ENCODE data around the gene UBE2N. TPM values are rescaled to one million over a fixed set of nuclear protein-coding genes. Genes with fewer than 3 reads are reported as not detected.
"Not testable (repeated sequence)": the region's sequence is repeated elsewhere in the genome, so short reads cannot be mapped to it uniquely, and the experiment has no call there.

UBE2N gene
- total RNA-seq, 1 experiment from 2014 or later, result 74.4 TPM

DNA sequence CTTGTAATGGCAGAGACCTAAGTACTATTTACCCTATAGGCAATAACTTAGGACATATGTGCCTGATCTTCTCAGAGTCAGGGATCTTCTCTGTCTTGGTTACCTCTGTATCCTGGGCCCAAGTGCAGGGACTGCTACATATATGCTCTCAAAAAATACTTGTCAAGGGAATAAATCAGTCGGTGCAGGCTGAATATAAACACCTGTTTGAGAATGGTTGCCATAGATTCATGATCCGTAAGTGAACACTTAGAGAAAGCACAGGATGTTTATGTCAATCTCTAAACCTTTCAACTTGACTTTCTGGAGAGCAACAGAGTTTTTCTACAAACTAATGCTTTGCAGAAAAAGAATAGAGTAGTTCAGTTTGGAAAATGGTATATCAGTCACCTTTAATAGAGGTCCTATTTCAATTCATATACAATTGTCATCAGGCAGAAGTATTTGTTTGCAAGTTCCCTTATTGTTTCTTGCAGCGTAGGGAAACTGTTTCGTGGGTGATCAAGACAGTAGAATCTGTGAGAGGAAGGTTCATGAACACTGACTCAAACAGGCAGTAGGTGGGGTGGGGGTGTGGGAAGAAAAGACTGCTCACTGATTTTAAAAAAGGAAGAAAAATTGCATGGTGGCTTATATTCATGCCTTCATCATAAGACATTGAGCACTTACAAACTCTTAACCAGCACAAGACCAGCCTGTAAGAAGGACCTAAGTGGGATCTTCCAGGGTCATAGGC lies 6.0 kb upstream of the UBE2N start:
- no peak for DNase-seq (ENCODE audit: low read depth)

DNA sequence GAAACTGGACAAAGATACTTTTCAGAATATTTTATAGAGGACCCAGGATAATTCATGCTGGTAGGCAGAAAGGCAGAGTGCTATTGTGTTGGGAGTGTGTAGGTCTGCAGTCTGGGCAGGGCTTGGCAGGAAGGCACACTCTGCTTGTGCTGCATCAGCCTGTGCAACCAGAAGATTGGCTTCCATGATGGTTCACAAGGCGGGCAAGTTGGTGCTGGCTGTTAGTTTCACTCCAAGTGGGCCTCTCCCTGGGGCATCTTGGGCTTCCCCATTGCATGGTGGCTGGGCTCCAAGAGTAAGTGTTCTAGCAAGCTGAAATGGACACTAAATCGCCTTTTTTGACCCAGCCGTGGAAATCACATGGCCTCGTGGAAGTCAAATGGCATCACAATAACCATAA lies 1.8 kb upstream of the UBE2N start:
- no peak for DNase-seq (ENCODE audit: low read depth)

DNA sequence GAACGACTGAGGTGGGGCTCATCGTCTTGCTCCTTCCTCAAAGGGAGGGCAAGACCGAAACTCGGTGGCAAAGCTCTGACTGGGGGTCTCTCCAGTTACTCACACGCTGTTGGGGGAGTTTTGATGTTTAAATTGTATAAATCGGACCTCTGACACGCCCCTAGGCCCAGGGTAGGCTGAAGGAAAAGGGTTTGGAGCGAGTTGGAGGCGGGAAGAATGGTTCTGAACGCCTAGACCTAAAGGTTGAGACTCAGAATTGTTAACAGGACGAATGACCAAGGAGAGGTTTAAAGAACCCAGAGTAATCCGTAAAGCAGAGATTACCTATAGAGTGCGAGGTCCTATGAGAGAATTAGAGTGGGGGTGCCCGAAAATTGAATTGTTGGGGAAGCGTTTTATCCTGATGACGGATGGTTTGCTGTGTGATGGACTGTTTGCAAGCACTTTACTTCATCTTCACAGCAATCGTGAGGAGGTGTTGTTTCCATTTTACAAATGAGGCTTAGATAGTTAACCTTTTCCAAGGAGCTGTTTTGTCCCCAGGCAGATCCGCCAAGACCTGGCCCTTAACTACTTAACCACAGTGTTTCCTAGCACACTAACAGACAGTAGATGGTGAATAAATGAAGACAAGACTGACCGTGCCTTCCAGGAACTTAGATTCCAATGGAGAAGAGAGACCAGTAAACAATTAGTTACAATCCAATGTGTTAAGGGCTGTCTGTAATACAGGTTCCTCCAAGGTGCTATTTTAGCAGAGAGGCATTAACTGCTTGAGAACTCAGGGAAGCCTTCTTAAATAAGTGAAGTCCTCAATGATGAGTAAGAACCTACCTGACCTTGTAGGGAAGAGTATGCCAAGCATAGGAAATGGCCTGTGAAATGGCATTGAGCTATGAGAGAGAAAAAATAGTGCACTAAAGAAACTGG lies 929 bp upstream of the UBE2N start:
- no peak for DNase-seq (ENCODE audit: low read depth)

DNA sequence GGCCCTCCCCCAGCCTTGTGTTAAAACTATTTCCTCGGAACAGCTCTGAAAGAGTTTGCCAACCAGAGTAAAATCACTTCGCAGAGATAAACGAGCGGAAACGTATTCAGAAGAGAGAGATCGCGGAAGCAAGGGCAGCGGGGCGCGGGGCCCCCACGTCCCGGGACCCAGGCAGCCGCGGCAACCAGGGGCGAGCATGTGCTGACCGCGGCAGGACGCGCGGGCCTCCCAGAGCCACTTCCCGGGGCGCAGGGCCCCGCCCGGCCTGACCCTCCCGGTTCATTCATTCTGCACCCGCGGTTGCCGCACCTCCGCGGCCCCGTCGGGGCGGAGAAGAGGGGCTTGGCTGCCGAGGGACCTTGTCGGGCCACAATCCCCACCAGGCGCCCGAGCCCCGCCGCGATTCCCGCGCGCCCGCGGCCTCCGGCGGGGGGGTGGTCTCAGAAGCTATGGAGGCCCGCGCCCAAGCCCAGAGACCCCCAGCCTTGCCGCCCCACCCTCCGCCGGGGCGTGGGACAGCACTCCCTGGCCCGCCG lies 598 bp downstream of the UBE2N start:
- peak; percentile 19 for DNase-seq (ENCODE audit: low read depth)

DNA sequence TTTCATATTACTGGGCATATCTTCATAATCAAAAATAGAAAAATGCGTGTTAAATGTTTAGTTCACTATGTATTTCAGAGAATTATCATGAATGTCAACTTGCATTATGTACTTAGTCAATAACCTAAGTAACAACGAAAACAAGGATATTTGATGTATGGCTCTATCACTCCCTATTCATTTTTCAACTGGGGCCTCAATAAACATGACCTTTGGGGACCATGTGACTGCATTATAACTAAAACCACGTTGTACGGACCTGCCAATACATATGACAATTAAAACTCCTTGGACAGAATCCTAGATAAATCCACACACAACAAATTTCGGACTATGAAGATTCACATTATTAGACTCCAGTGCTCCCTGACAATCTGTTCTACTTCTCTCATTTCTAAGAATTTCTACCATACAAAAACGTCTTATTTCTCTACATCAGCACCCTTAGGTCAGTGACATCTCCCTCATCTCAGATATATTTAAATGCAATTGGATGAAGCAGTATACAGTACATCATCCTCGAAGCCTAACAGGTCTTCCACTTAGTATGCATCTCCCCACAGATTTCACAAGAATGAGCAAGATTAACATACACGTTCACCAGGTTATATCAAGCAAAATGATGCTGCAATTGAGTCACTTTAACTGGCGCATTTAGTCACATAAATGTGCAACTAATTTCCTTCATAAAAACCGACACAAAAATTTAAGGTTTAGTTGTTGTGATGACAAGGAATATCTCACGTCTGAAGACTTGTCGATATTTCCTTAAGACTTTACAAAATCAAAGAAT lies 1.5 kb downstream of the UBE2N start:
- no peak for DNase-seq (ENCODE audit: low read depth)

DNA sequence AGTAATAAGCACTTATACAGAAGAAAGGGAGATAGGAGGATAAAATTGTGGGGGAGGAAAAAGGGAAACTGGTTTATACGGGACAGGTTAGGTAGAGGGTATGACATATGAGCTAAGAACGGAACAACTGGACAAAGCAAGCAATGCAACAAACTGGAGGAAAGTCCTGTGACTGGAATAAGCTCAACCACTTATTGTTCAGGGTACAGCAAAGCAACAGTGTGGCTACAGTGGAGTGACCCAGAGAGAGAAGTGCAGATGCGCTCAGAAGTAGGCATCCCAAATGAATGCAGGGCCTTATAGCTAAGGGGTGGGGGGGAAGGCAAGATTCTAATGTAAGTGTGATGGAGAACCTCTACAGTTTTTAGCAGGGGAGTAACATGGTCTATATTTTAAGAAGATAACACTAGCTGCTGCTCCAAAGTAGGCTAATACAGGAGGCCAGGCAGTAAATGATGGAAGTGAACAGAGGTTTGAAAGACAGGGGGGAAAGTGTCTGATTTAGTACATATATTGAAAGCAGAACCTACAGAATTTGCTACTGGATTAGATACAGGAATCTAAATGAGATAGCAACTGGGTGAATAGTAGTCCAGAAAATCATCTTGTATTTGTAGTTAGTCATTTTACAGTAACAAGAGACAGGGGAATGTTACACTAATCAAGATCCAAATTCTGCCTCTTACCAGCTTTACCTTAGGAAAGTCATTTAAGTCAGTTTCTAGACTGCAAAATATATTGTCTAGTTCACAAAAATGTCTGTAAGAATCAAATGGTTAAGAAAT lies 3.3 kb downstream of the UBE2N start:
- DNase-seq (ENCODE audit: low read depth), result no peak

DNA sequence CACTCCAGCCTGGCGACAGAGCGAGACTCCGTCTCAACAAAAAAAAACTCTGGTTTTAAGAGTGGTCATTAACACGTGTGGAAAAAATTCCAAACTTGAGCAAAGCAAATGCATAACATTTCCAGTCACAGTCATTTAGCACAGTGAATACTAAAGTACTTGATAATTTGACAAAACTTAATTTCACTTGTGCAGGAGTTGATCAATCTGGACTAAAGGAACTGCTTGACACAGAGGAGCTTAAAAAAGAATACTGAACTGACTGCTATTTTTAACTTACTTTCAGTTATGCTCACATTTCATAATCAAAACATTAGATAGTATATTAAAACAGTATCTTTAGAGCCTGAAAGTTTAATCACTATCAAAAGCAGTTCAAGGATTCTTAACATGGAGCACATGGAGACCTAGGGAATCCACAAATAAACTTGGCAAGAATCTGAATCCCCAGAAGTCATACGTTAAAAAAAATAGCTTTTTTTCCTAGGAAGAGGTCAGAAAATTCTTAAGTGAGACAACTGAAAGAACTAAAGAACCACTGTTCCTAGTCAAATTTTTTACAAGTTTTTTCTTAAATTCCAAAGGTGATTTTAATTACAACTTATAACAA lies 7.4 kb downstream of the UBE2N start:
- no peak for DNase-seq (ENCODE audit: low read depth)

DNA sequence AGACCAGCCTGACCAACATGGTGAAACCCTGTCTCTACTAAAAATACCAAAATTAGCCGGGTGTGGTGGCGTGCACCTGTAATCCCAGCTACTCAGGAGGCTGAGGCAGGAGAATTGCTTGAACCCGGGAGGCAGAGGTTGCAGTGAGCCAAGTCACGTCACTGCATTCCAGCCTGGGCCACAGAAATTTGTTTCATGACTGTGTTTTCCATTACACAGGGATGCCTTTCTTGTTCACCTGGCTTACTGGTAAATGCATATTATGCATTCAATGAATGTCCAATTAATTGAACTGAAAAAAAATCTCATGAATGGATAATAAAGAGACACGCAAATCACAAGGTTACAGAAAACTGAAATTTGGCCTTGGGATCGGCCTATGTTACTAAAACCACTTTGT lies 9.7 kb downstream of the UBE2N start:
- DNase-seq (ENCODE audit: low read depth), result not testable (repeated sequence)

DNA sequence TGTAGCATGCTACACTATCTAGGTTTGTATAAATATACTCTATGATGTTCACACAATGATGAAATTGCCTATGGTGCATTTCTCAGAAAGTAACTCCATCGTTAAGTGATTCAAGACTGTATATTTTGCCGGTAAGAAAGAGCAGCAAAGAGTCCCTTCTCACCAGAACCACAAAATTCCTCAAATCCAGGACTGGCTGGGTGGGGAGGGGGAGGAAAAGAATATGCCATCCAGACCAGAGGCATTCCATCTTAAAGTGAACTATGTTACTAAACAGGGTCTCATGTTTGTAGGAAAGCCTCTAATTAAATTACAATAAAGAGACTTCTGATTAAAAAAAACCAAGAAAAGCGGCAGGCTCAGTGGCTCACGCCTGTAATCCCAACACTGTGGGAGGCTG lies 11.5 kb downstream of the UBE2N start:
- no peak for DNase-seq (ENCODE audit: low read depth)

DNA sequence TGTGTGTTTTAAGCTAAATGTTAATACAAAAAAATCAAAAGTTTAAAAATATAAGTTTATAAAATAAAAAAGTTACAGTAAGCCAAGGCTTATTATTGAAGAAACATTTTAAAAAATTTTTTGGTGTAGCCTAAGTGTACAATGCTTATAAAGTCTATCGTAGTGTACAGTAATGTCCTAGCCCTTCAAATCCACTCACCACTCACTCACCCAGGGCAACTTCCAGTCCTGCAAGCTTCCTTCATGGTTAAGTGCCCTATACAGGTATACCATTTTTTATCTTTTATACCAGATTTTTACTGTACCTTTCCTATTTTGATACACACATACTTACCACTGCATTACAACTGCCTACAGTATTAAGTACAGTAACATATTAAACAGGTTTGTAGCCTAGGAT lies 11.9 kb downstream of the UBE2N start:
- DNase-seq (ENCODE audit: low read depth), result no peak

DNA sequence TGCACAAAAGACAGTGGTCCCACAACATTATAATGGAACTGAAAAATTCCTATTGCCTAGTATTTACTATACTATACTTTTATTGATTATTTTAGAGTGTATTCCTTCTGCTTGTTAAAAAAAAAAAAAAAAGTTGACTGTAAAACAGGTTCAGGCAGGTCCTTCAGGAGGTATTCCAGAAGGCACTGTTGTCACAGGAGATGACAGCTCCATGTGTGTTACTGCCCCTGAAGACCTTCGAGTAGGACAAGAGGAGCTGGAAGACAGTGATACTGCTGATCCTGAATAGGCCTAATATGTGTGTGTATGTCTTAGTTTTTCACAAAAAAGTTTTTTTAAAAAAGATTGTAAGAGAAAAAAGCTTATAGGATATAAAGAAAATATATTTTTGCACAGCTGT lies 12.3 kb downstream of the UBE2N start:
- DNase-seq (ENCODE audit: low read depth), result no peak

DNA sequence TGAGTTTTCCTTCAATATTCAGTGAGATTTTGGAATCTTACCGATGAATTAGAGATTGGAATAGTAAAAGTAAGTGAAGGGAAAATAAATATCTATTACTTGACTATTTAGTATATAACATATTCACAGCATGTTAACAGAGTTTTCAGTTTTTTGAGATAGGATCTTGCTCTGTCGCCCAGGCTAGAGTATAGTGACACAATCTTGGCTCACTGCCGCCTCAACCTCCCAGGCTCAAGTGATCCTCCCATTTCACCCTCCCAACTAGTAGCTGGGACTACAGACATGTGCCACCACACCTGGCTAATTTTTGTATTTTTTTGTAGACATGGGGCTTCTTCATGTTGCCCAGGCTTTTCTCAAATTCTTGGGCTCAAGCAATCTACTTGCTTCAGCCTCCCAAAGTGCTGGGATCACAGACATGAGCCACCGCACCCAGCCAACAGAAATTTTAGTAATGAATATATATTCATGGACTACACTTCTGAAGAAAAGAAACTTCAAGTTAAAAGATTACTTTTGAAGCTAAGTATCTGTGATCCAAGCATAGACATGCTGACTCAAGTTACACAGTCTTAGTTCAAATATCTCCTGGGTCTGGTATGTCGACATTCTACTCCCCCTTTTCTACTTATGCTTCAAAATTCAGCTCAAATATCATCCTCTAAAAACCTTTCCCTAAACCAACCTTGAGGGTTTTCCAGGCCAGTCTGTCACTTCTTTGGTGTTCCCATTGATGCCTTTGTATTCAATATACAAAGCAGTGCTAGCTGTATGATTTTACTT lies 13.8 kb downstream of the UBE2N start:
- peak; percentile 40 for DNase-seq (ENCODE audit: low read depth)

DNA sequence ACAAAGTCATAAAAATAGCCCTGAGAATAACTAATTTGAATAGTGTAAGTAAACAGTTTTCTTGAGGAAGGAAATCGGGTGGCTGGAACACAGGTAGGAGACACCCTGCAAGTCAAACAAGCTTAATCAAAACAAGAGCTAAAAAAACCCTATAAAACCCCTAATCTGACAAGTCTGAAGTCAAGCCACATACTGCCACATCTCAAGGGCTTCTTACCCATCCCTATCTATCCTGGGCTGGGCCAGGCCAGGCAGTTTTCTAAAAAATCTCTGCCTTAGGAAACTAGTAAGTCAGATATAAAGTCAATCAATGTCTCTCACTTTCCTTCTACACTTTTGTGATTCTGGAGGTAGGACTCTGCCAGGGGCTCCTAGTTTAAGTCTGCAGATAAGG lies 15.3 kb downstream of the UBE2N start:
- DNase-seq (ENCODE audit: low read depth), result no peak

DNA sequence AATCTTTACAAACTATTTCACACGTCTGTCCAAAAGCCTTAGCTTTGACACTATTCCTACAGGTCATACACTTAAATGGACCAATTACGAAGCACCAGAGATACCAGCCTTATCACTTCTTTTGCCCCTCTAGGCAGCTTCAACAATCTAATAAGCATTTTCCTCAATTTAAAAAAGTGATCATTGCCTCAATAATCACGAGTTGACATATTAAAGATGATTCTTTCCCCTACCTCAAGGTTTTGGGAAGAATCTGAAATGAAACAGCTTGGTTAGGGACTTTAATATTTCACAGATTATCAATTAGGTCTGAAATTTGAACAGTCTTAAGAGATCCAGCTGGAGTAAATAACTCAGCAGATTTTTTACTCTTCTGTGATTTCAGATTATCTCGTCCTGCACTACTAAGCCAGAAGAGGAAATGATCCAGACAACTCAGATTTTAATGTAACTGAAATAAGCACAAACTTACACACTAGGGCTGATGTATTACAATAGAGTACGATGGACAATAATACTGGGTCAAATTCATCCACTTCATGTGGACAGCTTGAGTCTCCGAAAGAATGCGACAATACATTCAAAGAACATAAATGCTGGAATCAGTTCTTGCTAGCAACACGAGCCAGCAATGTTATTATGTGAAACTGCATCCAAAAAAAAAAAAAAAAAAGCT lies 15.9 kb downstream of the UBE2N start:
- DNase-seq (ENCODE audit: low read depth), result no peak

DNA sequence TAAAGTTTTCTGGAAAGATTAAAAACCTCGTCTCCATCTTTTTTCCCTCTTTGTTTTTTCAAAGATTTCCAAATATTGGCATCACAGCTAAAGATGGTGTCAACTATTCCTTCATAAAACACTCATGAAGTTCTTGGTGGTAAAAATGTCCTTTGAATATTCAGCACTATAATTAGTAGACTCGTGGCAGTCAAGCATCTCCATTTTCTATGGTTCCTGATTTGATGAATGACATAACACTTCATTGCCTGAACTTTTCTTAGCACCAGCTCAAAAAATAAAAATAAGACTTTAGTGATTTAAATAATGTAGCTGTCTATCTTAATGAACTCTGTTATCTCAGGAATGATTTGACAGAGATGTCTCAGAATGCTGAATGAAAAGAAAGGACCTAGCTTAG lies 19.7 kb downstream of the UBE2N start:
- DNase-seq (ENCODE audit: low read depth), result no peak

DNA sequence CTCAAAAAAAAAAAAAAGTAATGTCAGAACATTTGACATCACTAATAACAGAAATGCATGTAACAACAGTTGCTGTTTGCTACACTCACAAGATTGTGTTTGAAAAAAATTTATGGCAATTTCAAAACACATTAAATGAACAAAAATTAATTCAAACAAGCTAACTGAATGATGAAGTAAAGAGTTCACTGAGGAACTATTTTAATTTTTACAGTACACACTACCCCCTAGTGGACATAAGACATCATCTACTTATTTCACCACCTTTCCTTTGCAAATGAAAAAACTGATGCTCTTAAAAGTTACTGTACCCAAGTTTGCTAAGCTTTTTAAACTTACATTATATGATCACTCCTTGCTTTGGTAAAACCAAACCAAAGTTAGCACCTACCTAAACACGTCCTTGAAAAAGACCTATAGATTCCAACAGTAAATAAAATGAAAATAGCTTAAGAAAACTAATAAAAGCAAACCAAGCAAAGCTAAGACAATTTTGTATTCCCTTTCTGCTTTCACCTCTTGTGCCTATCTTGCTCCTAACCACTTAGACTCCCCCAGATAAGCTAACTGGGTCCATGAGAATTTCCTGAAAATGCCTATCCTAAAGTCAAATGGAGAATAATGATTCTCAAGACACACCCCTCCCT lies 22.2 kb downstream of the UBE2N start:
- DNase-seq (ENCODE audit: low read depth), result peak; percentile 56

DNA sequence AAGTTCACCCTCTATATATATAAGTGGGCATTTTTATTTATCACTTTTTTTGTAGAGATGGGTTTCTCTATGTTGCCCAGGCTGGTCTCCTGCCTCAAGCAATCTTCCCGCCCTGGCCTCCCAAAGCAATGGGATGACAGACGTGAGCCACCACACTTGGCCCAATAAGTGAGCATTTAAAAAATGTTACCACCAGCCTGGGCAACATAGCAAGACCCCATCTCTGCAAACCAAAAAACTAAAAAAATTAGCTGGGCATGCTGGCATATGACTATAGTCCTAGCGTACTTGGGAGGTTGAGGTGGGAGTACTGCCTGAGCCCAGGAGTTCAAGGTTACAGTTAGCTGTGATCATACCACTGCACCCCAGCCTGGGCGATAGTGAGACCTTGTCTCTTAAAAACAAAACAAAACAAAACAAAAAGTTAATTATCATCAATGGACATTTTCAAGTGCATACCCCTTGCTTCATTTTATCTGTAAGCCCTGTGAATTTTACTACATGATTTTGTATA lies 23.7 kb downstream of the UBE2N start:
- DNase-seq (ENCODE audit: low read depth), result no peak

DNA sequence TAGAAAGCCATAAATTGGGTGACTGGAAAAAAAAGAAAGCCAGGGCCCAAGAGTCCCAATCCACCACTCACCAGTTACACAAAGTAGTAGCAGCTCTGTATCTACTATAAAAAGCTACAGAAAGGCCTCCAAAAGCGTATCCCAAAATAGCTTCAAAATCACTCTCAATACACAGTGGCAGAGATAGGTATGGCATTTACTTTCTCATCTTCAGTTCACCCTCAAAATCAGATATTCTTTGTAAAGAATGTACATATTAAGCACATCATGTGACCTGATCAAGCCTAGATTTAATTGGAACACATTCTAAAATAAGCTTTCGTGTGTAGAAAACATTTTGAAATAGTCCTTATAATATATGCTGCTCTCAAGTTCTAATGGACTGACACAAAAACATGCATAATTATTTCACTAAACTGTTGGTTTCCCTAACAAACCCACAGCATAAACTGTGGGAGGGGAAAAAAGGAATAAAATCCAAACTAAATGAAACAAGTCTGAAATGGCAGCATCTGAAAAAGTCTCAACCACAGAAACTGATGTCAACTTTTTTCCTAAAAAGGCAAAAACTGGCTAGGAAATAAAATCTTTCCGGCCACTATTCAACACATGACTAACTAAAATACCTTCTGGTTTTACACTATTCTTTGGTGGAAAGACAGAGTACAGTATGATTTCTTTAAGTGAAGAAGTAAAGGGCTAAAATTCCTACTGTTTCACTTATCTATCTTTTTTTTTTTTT lies 25.9 kb downstream of the UBE2N start:
- peak; percentile 53 for DNase-seq (ENCODE audit: low read depth)

Measured in LHCN-M2 (cell line).